ENCODE measurements around the gene HOPX.
"Not testable (repeated sequence)": the region's sequence is repeated elsewhere in the genome, so short reads cannot be mapped to it uniquely, and the experiment has no call there.

The HOPX gene

GRCh38 chr4:56654238-56654632, 26.9 kb downstream of the HOPX start:
- no peak for DNase-seq (ENCODE audit: low read depth in 2 of 2)

- no peak for DNase-seq (ENCODE audit: low read depth in 2 of 2)
These were observed 27.4 kb downstream of the HOPX start for GRCh38 chr4:56653461-56654237.

- DNase-seq (ENCODE audit: low read depth in 2 of 2): no peak
These were observed 28.9 kb downstream of the HOPX start for GRCh38 chr4:56652196-56652595.

GRCh38 chr4:56651056-56651350, 30.1 kb downstream of the HOPX start:
- no peak for DNase-seq (ENCODE audit: low read depth in 2 of 2)

DNA sequence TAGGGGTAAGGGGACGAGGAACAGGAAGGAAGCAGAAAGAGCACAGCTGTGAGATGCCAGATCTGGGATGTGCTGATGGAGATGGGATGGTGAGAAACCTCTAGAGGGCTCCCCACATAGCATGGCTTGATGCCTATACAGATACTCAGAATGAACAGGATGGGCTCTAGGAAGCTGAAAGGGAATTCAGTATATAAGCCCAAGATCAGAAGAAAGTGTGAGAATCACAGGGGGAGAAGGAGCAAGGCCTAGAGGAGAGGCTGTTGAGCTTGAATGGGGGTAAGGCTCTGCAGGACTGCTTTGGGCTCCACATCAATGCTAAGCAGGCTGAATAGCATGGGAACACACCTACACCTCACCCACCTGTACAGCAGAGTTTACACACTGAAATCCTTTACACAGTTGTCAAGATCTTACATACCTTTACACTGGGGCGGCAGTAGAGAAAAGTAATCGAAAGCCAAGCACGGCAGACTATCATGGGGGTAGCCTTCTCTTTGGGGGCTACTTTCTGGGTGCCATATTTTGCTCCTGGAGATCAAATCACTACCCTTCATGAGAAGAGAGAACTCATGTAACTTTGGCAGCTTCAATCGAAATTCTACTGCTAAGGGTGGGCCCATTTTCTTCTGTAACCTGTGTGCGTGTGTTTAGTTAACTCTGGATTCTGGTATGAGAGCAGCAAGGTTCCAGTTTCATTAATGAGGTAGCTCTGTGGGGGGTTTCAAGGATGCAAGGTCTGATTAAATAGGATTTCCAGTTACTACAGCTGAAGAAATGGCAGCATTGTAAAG, 30.6 kb downstream of the HOPX start:
- no peak for DNase-seq (ENCODE audit: low read depth in 2 of 2)

DNA sequence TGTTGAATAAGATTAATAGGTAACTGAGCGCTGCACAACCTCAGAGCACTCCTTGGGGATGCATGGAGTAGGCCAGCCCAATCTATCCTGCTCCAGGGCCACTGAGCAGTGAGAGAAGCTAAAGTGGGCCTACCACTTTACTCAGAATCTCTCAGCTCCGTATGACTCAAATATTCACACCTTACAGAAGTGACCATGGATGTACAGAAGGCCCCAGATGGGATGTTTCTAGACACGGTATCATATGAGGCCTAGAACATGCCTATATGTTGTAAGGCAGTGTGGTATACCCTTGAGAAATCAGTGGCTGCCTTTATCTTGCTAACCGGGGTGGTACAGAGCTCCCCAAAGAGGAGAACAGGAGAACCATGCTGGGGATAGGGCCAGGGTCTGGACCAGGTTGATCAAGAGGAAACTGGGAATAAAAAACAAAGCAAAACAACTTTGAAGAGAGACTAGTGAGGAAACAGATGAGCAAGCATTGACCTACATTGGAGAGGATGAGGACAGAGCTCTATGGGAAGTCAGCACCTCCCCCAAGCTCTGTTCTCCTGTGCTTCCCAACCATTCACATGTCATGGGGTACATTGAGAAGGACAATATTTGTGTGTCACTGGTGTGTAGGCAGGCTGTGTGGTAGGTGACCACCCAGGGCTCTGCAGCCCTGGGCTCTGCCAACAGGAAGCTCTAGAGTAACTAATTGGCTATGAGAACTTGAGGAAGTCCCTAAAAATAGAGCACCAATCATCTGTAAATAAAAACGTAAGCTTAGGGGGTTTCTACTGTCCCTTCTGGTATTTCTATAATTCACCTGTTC, 31.4 kb downstream of the HOPX start:
- DNase-seq (ENCODE audit: low read depth in 2 of 2): no peak

DNA sequence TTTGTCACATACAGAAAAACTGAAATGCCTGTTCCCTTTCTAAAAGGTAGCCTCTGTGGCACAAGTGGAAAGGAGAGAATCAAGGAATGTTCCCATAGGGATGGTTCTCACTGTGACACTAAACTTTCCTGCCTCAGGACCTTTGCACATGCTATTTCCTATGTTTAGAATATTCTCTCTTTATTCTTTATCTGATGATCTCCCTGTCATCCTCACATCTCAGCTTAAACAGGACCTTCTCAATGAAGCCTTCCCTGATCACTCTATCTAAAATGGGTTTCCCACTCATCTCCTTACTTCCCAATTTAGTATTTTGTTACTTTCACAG, 32.3 kb downstream of the HOPX start:
- no peak for DNase-seq (ENCODE audit: low read depth in 2 of 2)

- no peak for DNase-seq (ENCODE audit: low read depth in 2 of 2)
These were observed 32.9 kb downstream of the HOPX start for GRCh38 chr4:56648021-56648823.

DNA sequence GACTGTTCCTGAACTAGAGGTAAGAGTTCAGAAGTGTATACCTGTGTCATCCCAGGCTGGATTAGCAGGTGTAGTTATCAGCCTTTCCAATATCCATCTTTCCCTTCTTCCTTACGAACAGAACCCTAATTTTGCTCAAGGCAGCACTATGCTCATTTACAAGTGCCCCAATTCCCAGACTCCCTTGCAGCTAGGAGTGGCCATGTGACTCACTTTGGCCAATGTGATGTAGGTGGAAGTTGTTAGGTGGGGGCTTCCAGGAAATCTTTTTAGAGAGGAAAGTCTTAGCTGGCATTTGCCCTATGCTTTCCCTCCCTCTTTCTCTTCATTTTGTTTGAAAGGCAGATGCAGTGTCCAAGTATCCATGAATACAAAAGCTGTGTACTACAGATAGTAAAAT, 34.8 kb downstream of the HOPX start:
- no peak for DNase-seq (ENCODE audit: low read depth in 2 of 2)

GRCh38 chr4:56643596-56643995, 37.5 kb downstream of the HOPX start:
- DNase-seq (ENCODE audit: low read depth in 2 of 2): no peak

GRCh38 chr4:56641494-56642051, 39.5 kb downstream of the HOPX start:
- no peak for DNase-seq (ENCODE audit: low read depth in 2 of 2)

GRCh38 chr4:56640621-56641493, 40.2 kb downstream of the HOPX start:
- no peak for DNase-seq (ENCODE audit: low read depth in 2 of 2)

DNA sequence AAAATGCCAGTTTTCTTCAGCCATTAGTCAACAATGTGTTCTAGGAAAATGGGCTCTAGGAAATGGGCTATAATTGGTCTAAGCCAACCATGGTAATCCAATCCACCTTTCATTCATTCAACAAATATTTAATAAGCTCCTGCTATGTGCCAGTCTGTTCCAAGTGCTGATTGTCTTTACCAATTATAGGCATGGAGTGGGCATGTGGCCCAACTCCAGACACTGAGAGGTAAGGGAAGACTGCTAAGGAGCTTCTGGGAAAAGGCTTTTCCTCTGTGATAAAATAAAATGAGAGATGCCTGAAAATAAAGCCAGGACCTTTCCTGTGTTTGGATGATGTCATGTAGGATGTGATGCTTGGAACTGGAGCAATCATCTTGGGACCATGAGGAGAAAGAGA, 43.3 kb downstream of the HOPX start:
- DNase-seq (ENCODE audit: low read depth in 2 of 2): no peak

DNA sequence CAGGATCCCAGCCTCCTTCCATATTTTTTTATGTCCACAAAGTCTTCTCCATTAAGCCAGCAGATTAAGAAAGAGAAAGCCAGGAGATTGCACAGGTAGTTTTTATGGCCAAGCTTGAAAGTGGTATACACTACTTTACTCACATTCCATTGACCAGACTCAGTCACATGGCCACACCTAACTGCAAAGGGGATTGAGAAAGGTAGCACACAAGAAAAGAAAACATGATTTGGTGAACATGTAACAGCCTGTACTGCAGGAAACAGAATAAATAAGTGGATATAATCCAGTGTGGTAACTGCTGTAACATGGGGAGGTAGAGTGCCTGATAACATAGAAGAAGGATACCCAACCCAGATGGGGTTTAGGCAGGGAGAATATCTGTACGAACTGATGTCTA, 43.9 kb downstream of the HOPX start:
- DNase-seq (ENCODE audit: low read depth in 2 of 2): no peak

- DNase-seq (ENCODE audit: low read depth in 2 of 2): not testable (repeated sequence)
These were observed 46.1 kb downstream of the HOPX start for GRCh38 chr4:56634954-56635353.

DNA sequence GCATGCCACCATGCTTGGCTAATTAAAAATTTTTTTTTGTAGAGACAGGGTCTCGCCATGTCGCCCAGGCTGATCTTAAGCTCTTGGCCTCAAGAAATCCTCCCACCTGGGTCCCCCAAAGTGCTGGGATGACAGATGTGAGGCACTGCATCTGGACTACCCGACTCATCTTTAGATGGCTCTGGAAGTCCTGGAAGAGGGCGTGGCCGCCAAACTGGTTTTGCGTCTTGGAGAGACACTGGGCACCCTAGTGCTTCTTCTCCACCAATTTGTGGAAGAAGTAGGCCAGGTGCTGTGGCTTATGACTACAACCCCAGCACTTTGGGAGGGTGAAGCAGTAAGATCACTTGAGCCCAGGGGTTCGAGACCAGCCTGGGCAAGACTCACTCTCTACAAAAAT, 47.6 kb downstream of the HOPX start:
- no peak for DNase-seq (ENCODE audit: low read depth in 2 of 2)

GRCh38 chr4:56630876-56631666, 50.0 kb downstream of the HOPX start:
- DNase-seq (ENCODE audit: low read depth in 2 of 2): no peak

GRCh38 chr4:56628592-56628991, 52.5 kb downstream of the HOPX start:
- DNase-seq (ENCODE audit: low read depth in 2 of 2): no peak

DNA sequence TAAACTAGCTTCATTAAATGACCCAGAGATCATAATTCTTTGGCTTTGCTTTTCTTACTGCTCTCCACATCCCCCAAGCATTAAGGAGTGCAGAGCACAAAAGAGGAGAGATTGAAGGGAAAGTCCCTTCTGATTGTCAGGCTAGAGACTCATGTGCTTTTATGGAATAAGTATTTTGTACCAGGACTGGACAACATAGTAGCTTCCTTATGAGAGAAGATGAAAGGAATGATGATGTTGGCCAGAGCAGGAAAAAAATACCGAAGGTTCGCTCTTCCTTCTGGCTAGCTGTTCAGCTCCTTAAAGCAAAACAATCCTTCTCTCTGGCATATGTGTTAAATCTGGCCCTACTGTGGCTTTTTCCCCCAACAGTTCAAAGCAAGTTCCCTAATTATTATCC, 53.1 kb downstream of the HOPX start:
- no peak for DNase-seq (ENCODE audit: low read depth in 2 of 2)

- DNase-seq (ENCODE audit: low read depth in 2 of 2): no peak
These were observed 53.7 kb downstream of the HOPX start for GRCh38 chr4:56627375-56627774.
